GM21447 (cell line): ENCODE measurements around the gene ZNF224.
"Not testable (repeated sequence)": the region's sequence is repeated elsewhere in the genome, so short reads cannot be mapped to it uniquely, and the experiment has no call there.

ENCODE experiments used
- ATAC-seq: cut with Tn5 transposase; IDR thresholded peaks from one replicate; pipeline ENCODE4 v1.9.1; 2021; ENCODE audit not compliant: unreplicated experiment

The ZNF224 gene

DNA sequence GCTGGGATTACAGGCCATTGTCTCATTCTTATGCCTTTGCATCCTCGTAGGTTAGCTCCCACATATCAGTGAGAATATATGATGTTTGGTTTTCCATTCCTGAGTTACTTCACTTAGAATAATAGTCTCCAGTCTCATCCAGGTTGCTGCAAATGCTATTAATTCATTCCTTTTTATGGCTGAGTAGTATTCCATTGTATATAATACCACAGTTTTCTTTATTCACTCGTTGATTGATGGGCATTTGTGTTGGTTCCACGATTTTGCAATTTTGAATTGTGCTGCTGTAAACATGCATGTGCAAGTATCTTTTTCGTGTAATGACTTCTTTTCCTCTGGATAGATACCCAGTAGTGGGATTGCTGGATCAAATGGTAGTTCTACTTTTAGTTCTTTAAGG, 27.0 kb downstream of the ZNF224 start:
- ATAC-seq = not testable (repeated sequence)

DNA sequence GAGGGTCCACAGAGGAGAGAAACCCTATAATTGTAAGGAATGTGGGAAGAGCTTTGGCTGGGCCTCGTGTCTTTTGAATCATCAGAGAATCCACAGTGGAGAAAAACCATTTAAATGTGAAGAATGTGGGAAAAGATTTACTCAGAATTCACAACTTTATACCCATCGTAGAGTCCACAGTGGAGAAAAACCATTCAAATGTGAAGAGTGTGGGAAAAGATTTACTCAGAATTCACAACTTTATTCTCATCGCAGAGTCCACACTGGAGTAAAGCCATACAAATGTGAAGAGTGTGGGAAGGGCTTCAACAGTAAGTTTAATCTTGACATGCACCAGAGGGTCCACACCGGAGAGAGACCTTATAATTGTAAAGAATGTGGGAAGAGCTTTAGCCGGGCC, 37.8 kb downstream of the ZNF224 start:
- ATAC-seq = no peak

DNA sequence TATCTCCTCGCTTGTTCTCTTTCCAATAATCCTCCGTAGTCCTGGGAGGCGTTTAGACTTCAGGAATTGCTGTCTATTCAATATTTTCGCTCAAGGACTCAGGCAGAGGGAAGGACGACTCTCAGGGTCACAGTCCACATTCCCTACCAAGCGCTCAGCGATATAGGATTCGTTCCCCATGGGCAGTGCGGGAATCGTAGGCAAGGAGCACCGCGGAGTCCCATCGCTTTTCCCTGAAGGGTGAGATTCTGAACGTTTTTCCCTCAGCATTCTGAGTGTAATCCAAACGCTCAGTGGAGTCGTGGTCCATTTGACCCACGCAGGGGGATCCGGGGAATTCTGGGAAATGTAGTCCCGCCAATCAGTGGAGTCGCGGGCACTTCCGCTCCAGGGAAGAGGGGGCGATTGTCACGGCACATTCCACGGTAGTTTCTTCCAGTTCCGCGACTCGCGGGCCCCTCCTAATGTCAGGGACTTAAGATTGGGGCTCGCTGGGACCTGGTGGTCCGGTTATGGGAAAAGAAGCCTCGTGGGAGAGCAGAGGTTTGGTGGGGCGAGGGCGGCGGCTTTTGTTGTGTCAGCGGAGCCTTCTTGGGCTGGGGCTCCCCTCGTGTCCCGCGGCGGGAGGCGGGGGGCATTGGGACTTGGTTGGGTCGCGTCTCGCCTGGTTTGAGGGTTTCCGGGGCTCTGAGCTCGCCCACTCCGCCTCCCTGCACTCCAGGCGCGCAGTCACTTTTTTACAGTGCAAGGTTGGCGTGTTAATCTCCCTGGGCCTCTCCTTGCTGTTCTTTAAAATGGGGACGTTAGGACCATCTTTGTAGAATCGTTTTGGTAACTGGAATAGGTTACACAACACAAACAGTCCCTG, 47.3 kb downstream of the ZNF224 start, which contains the start of gene ZNF234:
Gene ZNF234, plus strand, starts transcription at position 364 of the 868 bp plus-strand sequence. CDS start 3,079 bp downstream, outside the sequence.
- peak; percentile 86 for ATAC-seq

DNA sequence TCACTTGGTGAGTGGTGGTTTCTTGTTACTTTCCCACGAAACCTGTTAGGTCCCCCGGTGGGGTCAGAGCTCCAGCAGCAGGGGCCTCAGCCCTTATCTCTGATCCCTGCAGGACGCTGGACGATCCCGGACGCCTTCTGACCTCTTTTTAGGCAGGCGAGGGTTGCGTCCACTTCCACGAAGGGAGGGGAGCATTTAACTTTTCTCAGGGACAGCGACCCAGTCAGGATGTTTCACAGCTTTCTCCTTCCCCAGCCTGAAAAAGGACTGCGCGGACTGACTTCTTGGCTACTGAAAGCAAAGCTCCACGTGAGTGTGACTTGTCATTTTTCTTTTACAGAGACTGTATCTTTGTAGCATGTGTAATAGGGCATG, 47.9 kb downstream of the ZNF224 start:
- ATAC-seq = no peak

DNA sequence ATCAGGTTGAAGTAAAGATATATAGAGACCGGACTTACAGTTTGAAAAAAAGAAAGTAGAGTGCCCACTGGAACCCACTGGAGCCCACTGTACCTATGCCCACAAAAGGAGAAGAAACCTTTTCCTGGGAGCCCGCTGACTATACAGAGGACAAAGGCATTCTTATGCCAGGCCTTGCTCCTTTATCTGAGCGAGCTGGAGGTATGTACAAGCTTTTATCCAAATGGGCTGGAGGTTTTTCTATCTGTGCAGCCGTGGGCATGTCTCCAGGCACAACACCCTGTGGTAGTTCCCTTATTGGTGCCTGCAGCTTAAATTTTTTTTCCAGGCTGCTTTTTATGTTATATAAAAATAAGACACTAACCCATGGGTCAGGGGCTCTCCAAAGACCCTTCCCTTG, 55.6 kb downstream of the ZNF224 start:
- ATAC-seq = no peak

DNA sequence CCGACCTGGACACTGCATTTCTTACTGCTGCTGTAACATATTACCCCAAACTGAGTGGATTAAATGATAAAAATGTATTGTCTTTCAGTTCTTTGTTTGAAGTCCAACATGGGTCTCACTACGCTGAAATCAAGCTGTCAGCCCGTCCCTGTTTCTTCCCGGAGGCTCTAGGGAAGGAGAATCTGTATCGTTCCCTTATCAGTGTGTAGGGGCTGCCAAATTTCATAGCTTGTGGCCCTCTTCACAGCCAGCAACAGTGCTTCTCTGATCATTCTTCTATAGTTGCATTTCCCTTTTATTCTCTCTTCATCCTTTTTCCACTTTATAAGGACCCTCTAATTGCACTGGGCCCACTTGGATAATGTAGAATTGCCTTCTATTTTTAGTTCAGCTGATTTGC, 57.3 kb downstream of the ZNF224 start:
- no peak for ATAC-seq

DNA sequence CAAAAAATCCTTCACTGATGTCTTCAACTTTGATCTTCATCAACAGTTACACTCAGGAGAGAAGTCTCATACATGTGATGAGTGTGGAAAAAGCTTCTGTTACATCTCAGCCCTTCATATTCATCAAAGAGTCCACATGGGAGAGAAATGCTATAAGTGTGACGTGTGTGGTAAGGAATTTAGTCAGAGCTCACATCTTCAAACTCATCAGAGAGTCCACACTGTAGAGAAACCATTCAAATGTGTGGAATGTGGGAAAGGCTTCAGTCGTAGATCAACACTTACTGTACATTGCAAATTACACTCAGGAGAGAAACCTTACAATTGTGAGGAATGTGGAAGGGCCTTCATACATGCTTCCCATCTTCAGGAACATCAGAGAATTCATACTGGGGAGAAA, 62.3 kb downstream of the ZNF224 start:
- no peak for ATAC-seq
